ENCODE measurements around the gene C22orf31. TPM values are rescaled to one million over a fixed set of nuclear protein-coding genes. Genes with fewer than 3 reads are reported as not detected.

The C22orf31 gene
- total RNA-seq, 2 donors from 2014 or later, result 0.32 TPM; not detected in 1

DNA sequence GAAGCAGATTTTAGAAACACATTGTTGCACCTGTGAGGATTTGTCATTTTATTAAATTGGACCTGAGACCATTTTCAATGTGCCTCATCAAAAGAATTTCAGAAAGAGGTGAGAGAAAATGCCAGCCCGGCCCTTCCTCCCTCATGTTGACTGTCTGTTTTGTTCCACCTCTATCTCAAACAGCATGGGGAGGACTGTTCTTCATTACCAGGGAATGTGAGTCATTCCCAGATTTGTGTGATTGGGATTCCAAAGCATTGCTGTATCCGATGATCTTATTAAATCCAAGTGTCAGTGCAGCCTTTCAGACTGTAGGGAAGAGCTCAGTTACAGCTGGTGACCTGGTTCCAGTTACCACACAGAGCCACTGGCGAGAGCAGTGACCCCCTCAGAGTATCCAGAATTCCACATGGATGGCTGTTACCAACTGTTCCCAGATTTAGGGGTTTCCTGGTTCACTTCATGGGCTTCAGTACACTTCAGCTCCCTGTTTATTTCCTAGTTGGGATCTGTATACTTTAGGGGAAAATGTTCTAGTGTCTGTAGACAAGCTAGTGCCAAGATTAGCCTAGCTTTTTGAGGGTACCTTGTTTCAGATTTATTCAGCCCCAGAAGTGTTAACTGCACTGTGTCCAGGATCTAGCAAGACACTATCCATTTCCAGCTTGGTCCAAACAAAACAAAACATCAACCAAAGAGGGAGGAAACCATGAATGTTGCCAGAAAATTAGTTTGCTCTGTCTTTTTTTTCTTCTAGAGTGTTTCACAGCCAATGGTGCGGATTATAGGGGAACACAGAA lies 32.1 kb upstream of the C22orf31 start:
- H3K4me1 ChIP-seq, result no peaks in the 10 kb centered on the region
- no peak overlapping the region for H3K27ac ChIP-seq
- intact Hi-C loops (cut with DNase I), result no loop called here

DNA sequence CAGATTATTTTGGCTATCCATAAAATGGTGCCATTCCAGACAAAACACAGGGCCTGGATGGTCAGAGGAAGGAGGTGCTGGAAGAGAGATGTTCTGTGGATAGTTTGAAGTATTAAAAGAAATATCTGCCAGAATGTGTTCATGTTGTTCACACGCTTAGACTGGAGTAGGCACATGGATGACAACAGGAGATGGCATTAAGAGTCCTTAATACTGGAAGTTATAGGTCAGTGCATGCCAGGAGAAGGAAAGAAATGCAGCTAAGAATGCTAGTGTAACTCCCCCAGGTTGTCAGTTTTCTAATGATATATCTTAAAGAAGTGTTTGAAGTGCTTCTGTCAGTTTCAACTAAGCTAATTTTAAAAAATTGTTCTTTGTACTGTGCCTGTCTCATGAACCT lies 31.4 kb upstream of the C22orf31 start:
- no peak for DNase-seq
- intact Hi-C loops (cut with DNase I), result no loop called here
- H3K36me3 ChIP-seq, result no peaks in the 10 kb centered on the region
- H3K9me3 ChIP-seq, result no peaks in the 10 kb centered on the region
- no peak overlapping the region for H3K27ac ChIP-seq
- no peak overlapping the region for H3K4me3 ChIP-seq
- no peaks in the 10 kb centered on the region for H3K27me3 ChIP-seq
- H3K9ac ChIP-seq (ENCODE audit: low read depth in 2 of 2, low read length in 2 of 2), result no peak overlapping the region
- no peaks in the 10 kb centered on the region for H3K4me1 ChIP-seq
- TF ChIP-seq, protein P1, sequence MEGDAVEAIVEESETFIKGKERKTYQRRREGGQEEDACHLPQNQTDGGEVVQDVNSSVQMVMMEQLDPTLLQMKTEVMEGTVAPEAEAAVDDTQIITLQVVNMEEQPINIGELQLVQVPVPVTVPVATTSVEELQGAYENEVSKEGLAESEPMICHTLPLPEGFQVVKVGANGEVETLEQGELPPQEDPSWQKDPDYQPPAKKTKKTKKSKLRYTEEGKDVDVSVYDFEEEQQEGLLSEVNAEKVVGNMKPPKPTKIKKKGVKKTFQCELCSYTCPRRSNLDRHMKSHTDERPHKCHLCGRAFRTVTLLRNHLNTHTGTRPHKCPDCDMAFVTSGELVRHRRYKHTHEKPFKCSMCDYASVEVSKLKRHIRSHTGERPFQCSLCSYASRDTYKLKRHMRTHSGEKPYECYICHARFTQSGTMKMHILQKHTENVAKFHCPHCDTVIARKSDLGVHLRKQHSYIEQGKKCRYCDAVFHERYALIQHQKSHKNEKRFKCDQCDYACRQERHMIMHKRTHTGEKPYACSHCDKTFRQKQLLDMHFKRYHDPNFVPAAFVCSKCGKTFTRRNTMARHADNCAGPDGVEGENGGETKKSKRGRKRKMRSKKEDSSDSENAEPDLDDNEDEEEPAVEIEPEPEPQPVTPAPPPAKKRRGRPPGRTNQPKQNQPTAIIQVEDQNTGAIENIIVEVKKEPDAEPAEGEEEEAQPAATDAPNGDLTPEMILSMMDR (IDR thresholded peaks at IDR 0.05), result no peak

More for the DNA sequence above, 32.1 kb upstream of the C22orf31 start:
- H3K4me3 ChIP-seq, result no peak overlapping the region
- no peaks in the 10 kb centered on the region for H3K36me3 ChIP-seq
- no peaks in the 10 kb centered on the region for H3K9me3 ChIP-seq
- TF ChIP-seq, protein P1 (IDR thresholded peaks at IDR 0.05), result no peak
- no peaks in the 10 kb centered on the region for H3K27me3 ChIP-seq
- no peak overlapping the region for H3K9ac ChIP-seq (ENCODE audit: low read depth in 2 of 2, low read length in 2 of 2)
- no peak for DNase-seq

DNA sequence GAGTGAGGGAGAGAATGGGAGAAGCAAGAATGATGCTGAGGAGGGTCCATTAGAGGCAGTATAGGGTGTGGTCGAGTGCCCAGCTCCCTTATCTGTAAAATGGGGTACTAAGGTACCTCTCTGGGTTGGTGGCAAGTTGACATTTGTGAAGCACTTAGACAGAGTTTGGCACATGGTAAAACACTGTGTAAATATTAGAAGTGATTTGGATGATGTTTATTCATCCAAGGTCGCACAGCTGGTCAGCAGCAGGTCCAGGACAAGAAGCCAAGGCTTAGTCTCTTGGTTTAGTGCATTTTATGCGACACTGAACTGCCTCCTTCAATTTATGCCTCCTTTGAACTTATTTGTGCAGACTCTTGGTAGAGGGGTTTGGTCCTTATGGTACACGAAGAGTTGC lies 30.6 kb upstream of the C22orf31 start:
- TF ChIP-seq, protein P1 (IDR thresholded peaks at IDR 0.05), result no peak
- H3K4me1 ChIP-seq, result no peaks in the 10 kb centered on the region
- H3K36me3 ChIP-seq, result no peaks in the 10 kb centered on the region
- DNase-seq, result no peak
- intact Hi-C loops (cut with DNase I), result no loop called here
- H3K4me3 ChIP-seq, result no peak overlapping the region
- no peak overlapping the region for H3K9ac ChIP-seq (ENCODE audit: low read depth in 2 of 2, low read length in 2 of 2)
- no peak overlapping the region for H3K27ac ChIP-seq
- no peaks in the 10 kb centered on the region for H3K27me3 ChIP-seq
- H3K9me3 ChIP-seq, result no peaks in the 10 kb centered on the region

DNA sequence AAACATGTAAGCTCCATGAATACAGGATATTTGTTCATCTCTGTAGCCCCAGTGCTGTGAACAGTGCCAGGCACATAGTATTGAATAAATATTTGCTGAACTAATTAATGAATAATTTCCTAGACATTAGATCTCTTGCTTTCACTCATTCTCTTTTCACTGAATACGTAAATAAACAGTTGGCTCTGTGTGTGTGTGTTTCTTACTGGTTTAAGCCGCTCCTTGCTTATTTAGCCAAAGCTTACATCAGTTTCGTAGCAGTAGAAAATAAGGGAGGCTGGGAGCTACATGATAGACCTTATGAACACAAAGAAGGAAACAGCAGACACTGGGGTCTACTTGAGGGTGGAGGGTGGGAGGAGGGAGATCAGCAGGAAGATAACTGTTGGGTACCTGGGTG lies 28.4 kb upstream of the C22orf31 start:
- Histone ChIP-seq H3K4me1 (no peaks in the 10 kb centered on the region), H3K27ac (no peak overlapping the region), H3K4me3 (no peak overlapping the region), H3K9ac (ENCODE audit: low read depth in 2 of 2, low read length in 2 of 2) (no peak overlapping the region), H3K27me3 (no peaks in the 10 kb centered on the region), H3K9me3 (no peaks in the 10 kb centered on the region), H3K36me3 (no peaks in the 10 kb centered on the region)
- TF ChIP-seq, protein P1 (IDR thresholded peaks at IDR 0.05), result no peak
- no peak for DNase-seq
- intact Hi-C loops (cut with DNase I), result no loop called here

DNA sequence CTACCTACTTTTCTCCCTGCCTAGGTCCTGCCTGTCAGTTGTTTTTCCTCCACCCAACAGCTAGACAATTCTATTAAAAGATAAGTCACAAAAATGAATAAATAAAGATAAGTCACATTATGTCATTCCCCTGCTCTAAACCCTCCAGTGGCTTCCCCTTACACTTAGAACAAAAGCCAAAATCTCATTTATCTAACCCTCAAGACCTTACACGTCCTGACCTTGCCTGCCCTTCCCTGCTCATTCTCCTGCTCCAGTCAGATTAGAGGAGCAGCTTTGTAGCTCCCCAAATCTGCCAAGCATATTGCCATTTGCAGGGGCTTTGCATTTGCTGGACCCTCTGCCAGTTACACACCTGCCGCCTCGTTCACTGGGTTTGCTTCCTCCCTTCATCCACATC lies 27.9 kb upstream of the C22orf31 start:
- Histone ChIP-seq H3K36me3 (no peaks in the 10 kb centered on the region), H3K4me1 (no peaks in the 10 kb centered on the region), H3K27me3 (no peaks in the 10 kb centered on the region), H3K27ac (no peak overlapping the region), H3K9me3 (no peaks in the 10 kb centered on the region), H3K4me3 (no peak overlapping the region), H3K9ac (ENCODE audit: low read depth in 2 of 2, low read length in 2 of 2) (no peak overlapping the region)
- intact Hi-C loops (cut with DNase I), result no loop called here
- TF ChIP-seq, protein P1 (IDR thresholded peaks at IDR 0.05), result no peak
- no peak for DNase-seq

All from colonic mucosa (tissue), 4 donors.